Endometrial microvascular endothelial cells (primary cell): ENCODE data around the gene MYOF. TPM values are rescaled to one million over a fixed set of nuclear protein-coding genes. Genes with fewer than 3 reads are reported as not detected.
"Not testable (repeated sequence)": the region's sequence is repeated elsewhere in the genome, so short reads cannot be mapped to it uniquely, and the experiment has no call there.

ENCODE experiments used
- in situ Hi-C: cut with HindIII; loops from 2 replicates; pipeline ENCODE4 v1.10.0; 2017; ENCODE audit warnings: low sequenced_read_pairs, low pct_unique_long_range_greater_than_20kb; ENCODE audit errors: inconsistent ontology term
- total RNA-seq: library from RNA; depleted of rRNA; stranded (reverse); fragments of >200 nt; gene quantifications from one replicate; pipeline ENCODE4 v1.2.3, GENCODE V29; 2015; ENCODE audit errors: inconsistent ontology term

MYOF gene
- total RNA-seq, 1 donor from 2014 or later, result 250 TPM

- in situ Hi-C loops, result no loop called here
Observed at GRCh38 chr10:93333278-93333978, 148.7 kb downstream of the MYOF start.

GRCh38 chr10:93330824-93331223 is 151.3 kb downstream of the MYOF start:
- in situ Hi-C loops, result no loop called here

- in situ Hi-C loops, result no loop called here
Observed at GRCh38 chr10:93319896-93320295, 162.2 kb downstream of the MYOF start.

- in situ Hi-C loops, result no loop called here
Observed at GRCh38 chr10:93319096-93319495, 163.0 kb downstream of the MYOF start.

GRCh38 chr10:93315246-93315645 is 166.9 kb downstream of the MYOF start:
- in situ Hi-C loops, result no loop called here

- in situ Hi-C loops, result not testable (repeated sequence)
Observed at GRCh38 chr10:93314656-93315055, 167.5 kb downstream of the MYOF start.

- in situ Hi-C loops, result no loop called here
Observed at GRCh38 chr10:93313798-93314197, 168.3 kb downstream of the MYOF start.

- in situ Hi-C loops, result no loop called here
Observed at GRCh38 chr10:93309062-93309461, 173.1 kb downstream of the MYOF start.

GRCh38 chr10:93305122-93305521 is 177.0 kb downstream of the MYOF start:
- in situ Hi-C loops, result no loop called here

- in situ Hi-C loops, result no loop called here
Observed at GRCh38 chr10:93300981-93301380, 181.2 kb downstream of the MYOF start.

- in situ Hi-C loops, result no loop called here
Observed at GRCh38 chr10:93300288-93300917, 181.7 kb downstream of the MYOF start.

GRCh38 chr10:93299606-93300287 is 182.4 kb downstream of the MYOF start:
- in situ Hi-C loops, result loop anchor here (25.0 kb wide), 1 partner anchor 187 kb away; no protein-coding TSS in a partner anchor

GRCh38 chr10:93299195-93299594 is 182.9 kb downstream of the MYOF start:
- in situ Hi-C loops, result loop anchor here (25.0 kb wide), 1 partner anchor 187 kb away; no protein-coding TSS in a partner anchor

GRCh38 chr10:93296151-93296550 is 186.0 kb downstream of the MYOF start:
- in situ Hi-C loops, result loop anchor here (25.0 kb wide), 1 partner anchor 184 kb away; no protein-coding TSS in a partner anchor

GRCh38 chr10:93293999-93294398 is 188.1 kb downstream of the MYOF start:
- in situ Hi-C loops, result loop anchor here (25.0 kb wide), 1 partner anchor 182 kb away; no protein-coding TSS in a partner anchor

- in situ Hi-C loops, result loop anchor here (25.0 kb wide), 1 partner anchor 179 kb away; no protein-coding TSS in a partner anchor
Observed at GRCh38 chr10:93290661-93291354, 191.3 kb downstream of the MYOF start.

- in situ Hi-C loops, result loop anchor here (25.0 kb wide), 1 partner anchor 177 kb away; no protein-coding TSS in a partner anchor
Observed at GRCh38 chr10:93288679-93289634, 193.2 kb downstream of the MYOF start.

- in situ Hi-C loops, result loop anchor here (25.0 kb wide), 1 partner anchor 175 kb away; no protein-coding TSS in a partner anchor
Observed at GRCh38 chr10:93287775-93288174, 194.4 kb downstream of the MYOF start.
